HK-2 (cell line): Measurements from ENCODE around the gene RBMS1.

Experiments
- DNase-seq: peaks from one replicate; pipeline ENCODE4 v3.0.0-alpha.2; 2018; ENCODE audit not compliant: unreplicated experiment

RBMS1 gene

GRCh38 chr2:160409480-160409879, 84.1 kb downstream of the RBMS1 start:
- DNase-seq = no peak

GRCh38 chr2:160408959-160409291, 84.7 kb downstream of the RBMS1 start:
- no peak for DNase-seq

GRCh38 chr2:160408173-160408958, 85.2 kb downstream of the RBMS1 start:
- no peak for DNase-seq

- DNase-seq = peak; percentile 61
Observed at GRCh38 chr2:160407393-160408172, 86.0 kb downstream of the RBMS1 start.

- peak; percentile 60 for DNase-seq
Observed at GRCh38 chr2:160406591-160407392, 86.8 kb downstream of the RBMS1 start.

- DNase-seq = no peak
Observed at GRCh38 chr2:160405077-160405867, 88.3 kb downstream of the RBMS1 start.

GRCh38 chr2:160402997-160403979, 90.3 kb downstream of the RBMS1 start:
- no peak for DNase-seq

- no peak for DNase-seq
Observed at GRCh38 chr2:160402501-160402900, 91.1 kb downstream of the RBMS1 start.

- DNase-seq = no peak
Observed at GRCh38 chr2:160401895-160402294, 91.7 kb downstream of the RBMS1 start.

- DNase-seq = no peak
Observed at GRCh38 chr2:160399880-160400279, 93.7 kb downstream of the RBMS1 start.

GRCh38 chr2:160397530-160397865, 96.1 kb downstream of the RBMS1 start:
- DNase-seq = no peak

GRCh38 chr2:160394153-160394552, 99.5 kb downstream of the RBMS1 start:
- no peak for DNase-seq

- no peak for DNase-seq
Observed at GRCh38 chr2:160392201-160392600, 101.4 kb downstream of the RBMS1 start.

GRCh38 chr2:160390544-160391455, 102.8 kb downstream of the RBMS1 start:
- DNase-seq = no peak

- no peak for DNase-seq
Observed at GRCh38 chr2:160389875-160390274, 103.7 kb downstream of the RBMS1 start.

- DNase-seq = no peak
Observed at GRCh38 chr2:160388464-160389263, 104.9 kb downstream of the RBMS1 start.

- DNase-seq = no peak
Observed at GRCh38 chr2:160387558-160388262, 105.9 kb downstream of the RBMS1 start.

GRCh38 chr2:160384791-160385190, 108.8 kb downstream of the RBMS1 start:
- DNase-seq = no peak
